ENCODE measurements around the gene CAPN14.
A peak's percentile ranks its signal among the peaks of the same experiment; 100 is the strongest.

The CAPN14 gene

GRCh38 chr2:31251851-31252250 is 34.5 kb upstream of the CAPN14 start:
- Histone ChIP-seq H3K4ac (ENCODE audit: low read length) (no peak overlapping the region), H3K27me3 (ENCODE audit: control insufficient read depth in 3 of 3, insufficient read depth in 3 of 3, low read depth in 1 of 3, low read length in 3 of 3) (no peaks in the 10 kb centered on the region), H2BK5ac (ENCODE audit: low read length) (no peak overlapping the region), H3K4me2 (ENCODE audit: insufficient read depth, low read length, poor library complexity, severe bottlenecking) (no peak overlapping the region), H3K79me1 (ENCODE audit: low read depth, low read length) (no peaks in the 10 kb centered on the region), H3K4me3 (ENCODE audit: low read length in 2 of 2) (no peak overlapping the region), H2BK15ac (ENCODE audit: low read length) (no peak overlapping the region), H3K36me3 (replicated peaks in 1 of 2; ENCODE audit: control insufficient read depth in 2 of 2, insufficient read depth in 2 of 2, low read length in 2 of 2) (peaks cover 0 to 8% of the 10 kb centered on the region in 2 donors), H2BK12ac (ENCODE audit: low read length) (no peak overlapping the region), H3K9ac (ENCODE audit: low read depth, low read length, poor library complexity) (no peak overlapping the region), H3K9me3 (replicated peaks in 1 of 2; ENCODE audit: control insufficient read depth in 2 of 2, insufficient read depth in 1 of 2, low read depth in 1 of 2, low read length in 2 of 2) (no peaks in the 10 kb centered on the region), H2AFZ (ENCODE audit: low read length) (no peak overlapping the region), H2AK5ac (ENCODE audit: low read depth, low read length) (no peak overlapping the region), H3K14ac (ENCODE audit: low read length) (no peak overlapping the region), H3K18ac (ENCODE audit: low read length) (no peak overlapping the region), H3K4me1 (ENCODE audit: control insufficient read depth in 2 of 2, insufficient read depth in 1 of 2, low read depth in 1 of 2, low read length in 2 of 2) (peaks cover 2 to 5% of the 10 kb centered on the region in 2 donors), H3K23ac (ENCODE audit: low read depth, low read length, poor library complexity) (no peak overlapping the region), H4K8ac (ENCODE audit: low read depth, low read length) (no peak overlapping the region), H2BK120ac (ENCODE audit: low read depth, low read length) (no peak overlapping the region), H4K91ac (ENCODE audit: low read depth, low read length, poor library complexity) (no peak overlapping the region), H3K27ac (replicated peaks; ENCODE audit: low read length) (no peak overlapping the region)
- DNase-seq (ENCODE audit: low spot score): no peak
- no CpG with 5 or more reads among the region's 6 CpGs for WGBS, 2 donors (ENCODE audit: extremely low coverage in 2 of 2, insufficient read length in 2 of 2, insufficient replicate concordance in 1 of 2)

- no peak overlapping the region for H2AK5ac ChIP-seq (ENCODE audit: low read depth, low read length)
- H3K9me3 ChIP-seq (replicated peaks in 1 of 2; ENCODE audit: control insufficient read depth in 2 of 2, insufficient read depth in 1 of 2, low read depth in 1 of 2, low read length in 2 of 2): no peaks in the 10 kb centered on the region
- no peak overlapping the region for H3K4me3 ChIP-seq (ENCODE audit: low read length in 2 of 2)
- H3K36me3 ChIP-seq (replicated peaks in 1 of 2; ENCODE audit: control insufficient read depth in 2 of 2, insufficient read depth in 2 of 2, low read length in 2 of 2): peaks cover 0 to 8% of the 10 kb centered on the region in 2 donors
- H3K14ac ChIP-seq (ENCODE audit: low read length): no peak overlapping the region
- no peak overlapping the region for H2BK5ac ChIP-seq (ENCODE audit: low read length)
- H3K27me3 ChIP-seq (ENCODE audit: control insufficient read depth in 3 of 3, insufficient read depth in 3 of 3, low read depth in 1 of 3, low read length in 3 of 3): no peaks in the 10 kb centered on the region
- H2BK12ac ChIP-seq (ENCODE audit: low read length): no peak overlapping the region
- peak overlapping the region; percentile 50 for H3K9ac ChIP-seq (ENCODE audit: low read depth, low read length, poor library complexity)
- DNase-seq (ENCODE audit: low spot score): no peak
- no peak overlapping the region for H4K8ac ChIP-seq (ENCODE audit: low read depth, low read length)
- no peak overlapping the region for H2AFZ ChIP-seq (ENCODE audit: low read length)
- peaks cover 0 to 2% of the 10 kb centered on the region in 2 donors for H3K4me1 ChIP-seq (ENCODE audit: control insufficient read depth in 2 of 2, insufficient read depth in 1 of 2, low read depth in 1 of 2, low read length in 2 of 2)
- H3K79me1 ChIP-seq (ENCODE audit: low read depth, low read length): no peaks in the 10 kb centered on the region
- H3K4me2 ChIP-seq (ENCODE audit: insufficient read depth, low read length, poor library complexity, severe bottlenecking): no peak overlapping the region
- H2BK15ac ChIP-seq (ENCODE audit: low read length): no peak overlapping the region
- peak overlapping the region; percentile 52 for H3K23ac ChIP-seq (ENCODE audit: low read depth, low read length, poor library complexity)
- no peak overlapping the region for H2BK120ac ChIP-seq (ENCODE audit: low read depth, low read length)
- H3K27ac ChIP-seq (replicated peaks; ENCODE audit: low read length): no peak overlapping the region
- H4K91ac ChIP-seq (ENCODE audit: low read depth, low read length, poor library complexity): no peak overlapping the region
- H3K4ac ChIP-seq (ENCODE audit: low read length): no peak overlapping the region
- WGBS, 2 donors (ENCODE audit: extremely low coverage in 2 of 2, insufficient read length in 2 of 2, insufficient replicate concordance in 1 of 2): no CpG with 5 or more reads among the region's 3 CpGs
- no peak overlapping the region for H3K18ac ChIP-seq (ENCODE audit: low read length)
Observed at GRCh38 chr2:31251018-31251417, 33.7 kb upstream of the CAPN14 start.

- no peak overlapping the region for H2AFZ ChIP-seq (ENCODE audit: low read length)
- peak overlapping the region; percentile 25 for H3K23ac ChIP-seq (ENCODE audit: low read depth, low read length, poor library complexity)
- H3K79me1 ChIP-seq (ENCODE audit: low read depth, low read length): no peaks in the 10 kb centered on the region
- no peak overlapping the region for H4K91ac ChIP-seq (ENCODE audit: low read depth, low read length, poor library complexity)
- no peak overlapping the region for H2AK5ac ChIP-seq (ENCODE audit: low read depth, low read length)
- peaks cover 0 to 8% of the 10 kb centered on the region in 2 donors for H3K36me3 ChIP-seq (replicated peaks in 1 of 2; ENCODE audit: control insufficient read depth in 2 of 2, insufficient read depth in 2 of 2, low read length in 2 of 2)
- no peak overlapping the region for H3K4me2 ChIP-seq (ENCODE audit: insufficient read depth, low read length, poor library complexity, severe bottlenecking)
- no peak overlapping the region for H3K27ac ChIP-seq (replicated peaks; ENCODE audit: low read length)
- H2BK12ac ChIP-seq (ENCODE audit: low read length): no peak overlapping the region
- no peak overlapping the region for H3K4me3 ChIP-seq (ENCODE audit: low read length in 2 of 2)
- no peak overlapping the region for H2BK5ac ChIP-seq (ENCODE audit: low read length)
- no peak overlapping the region for H3K9ac ChIP-seq (ENCODE audit: low read depth, low read length, poor library complexity)
- H2BK120ac ChIP-seq (ENCODE audit: low read depth, low read length): no peak overlapping the region
- H3K27me3 ChIP-seq (ENCODE audit: control insufficient read depth in 3 of 3, insufficient read depth in 3 of 3, low read depth in 1 of 3, low read length in 3 of 3): no peaks in the 10 kb centered on the region
- H3K18ac ChIP-seq (ENCODE audit: low read length): no peak overlapping the region
- H3K9me3 ChIP-seq (replicated peaks in 1 of 2; ENCODE audit: control insufficient read depth in 2 of 2, insufficient read depth in 1 of 2, low read depth in 1 of 2, low read length in 2 of 2): no peaks in the 10 kb centered on the region
- no CpG with 5 or more reads among the region's 15 CpGs for WGBS, 2 donors (ENCODE audit: extremely low coverage in 2 of 2, insufficient read length in 2 of 2, insufficient replicate concordance in 1 of 2)
- H2BK15ac ChIP-seq (ENCODE audit: low read length): peak overlapping the region; percentile 24
- H4K8ac ChIP-seq (ENCODE audit: low read depth, low read length): no peak overlapping the region
- H3K4me1 ChIP-seq (ENCODE audit: control insufficient read depth in 2 of 2, insufficient read depth in 1 of 2, low read depth in 1 of 2, low read length in 2 of 2): peaks cover 0 to 2% of the 10 kb centered on the region in 2 donors
- H3K14ac ChIP-seq (ENCODE audit: low read length): no peak overlapping the region
- no peak for DNase-seq (ENCODE audit: low spot score)
- no peak overlapping the region for H3K4ac ChIP-seq (ENCODE audit: low read length)
Observed at GRCh38 chr2:31249009-31249690, 31.8 kb upstream of the CAPN14 start.

GRCh38 chr2:31248139-31248538 is 30.8 kb upstream of the CAPN14 start:
- H3K9ac ChIP-seq (ENCODE audit: low read depth, low read length, poor library complexity): no peak overlapping the region
- H3K14ac ChIP-seq (ENCODE audit: low read length): no peak overlapping the region
- WGBS, 2 donors (ENCODE audit: extremely low coverage in 2 of 2, insufficient read length in 2 of 2, insufficient replicate concordance in 1 of 2): no CpG with 5 or more reads among the region's 3 CpGs
- H2BK5ac ChIP-seq (ENCODE audit: low read length): no peak overlapping the region
- no peak overlapping the region for H2AFZ ChIP-seq (ENCODE audit: low read length)
- peaks cover 0 to 8% of the 10 kb centered on the region in 2 donors for H3K36me3 ChIP-seq (replicated peaks in 1 of 2; ENCODE audit: control insufficient read depth in 2 of 2, insufficient read depth in 2 of 2, low read length in 2 of 2)
- no peak overlapping the region for H3K4ac ChIP-seq (ENCODE audit: low read length)
- H2BK15ac ChIP-seq (ENCODE audit: low read length): no peak overlapping the region
- no peak overlapping the region for H3K23ac ChIP-seq (ENCODE audit: low read depth, low read length, poor library complexity)
- peaks cover 0 to 2% of the 10 kb centered on the region in 2 donors for H3K4me1 ChIP-seq (ENCODE audit: control insufficient read depth in 2 of 2, insufficient read depth in 1 of 2, low read depth in 1 of 2, low read length in 2 of 2)
- H3K4me2 ChIP-seq (ENCODE audit: insufficient read depth, low read length, poor library complexity, severe bottlenecking): no peak overlapping the region
- no peaks in the 10 kb centered on the region for H3K9me3 ChIP-seq (replicated peaks in 1 of 2; ENCODE audit: control insufficient read depth in 2 of 2, insufficient read depth in 1 of 2, low read depth in 1 of 2, low read length in 2 of 2)
- no peak overlapping the region for H3K18ac ChIP-seq (ENCODE audit: low read length)
- no peak overlapping the region for H4K8ac ChIP-seq (ENCODE audit: low read depth, low read length)
- H3K4me3 ChIP-seq (ENCODE audit: low read length in 2 of 2): no peak overlapping the region
- no peak for DNase-seq (ENCODE audit: low spot score)
- H2AK5ac ChIP-seq (ENCODE audit: low read depth, low read length): no peak overlapping the region
- no peak overlapping the region for H2BK120ac ChIP-seq (ENCODE audit: low read depth, low read length)
- no peaks in the 10 kb centered on the region for H3K27me3 ChIP-seq (ENCODE audit: control insufficient read depth in 3 of 3, insufficient read depth in 3 of 3, low read depth in 1 of 3, low read length in 3 of 3)
- H2BK12ac ChIP-seq (ENCODE audit: low read length): no peak overlapping the region
- no peak overlapping the region for H3K27ac ChIP-seq (replicated peaks; ENCODE audit: low read length)
- H4K91ac ChIP-seq (ENCODE audit: low read depth, low read length, poor library complexity): no peak overlapping the region
- H3K79me1 ChIP-seq (ENCODE audit: low read depth, low read length): no peaks in the 10 kb centered on the region
